Measurements from ENCODE around the gene MRI1.

DNA sequence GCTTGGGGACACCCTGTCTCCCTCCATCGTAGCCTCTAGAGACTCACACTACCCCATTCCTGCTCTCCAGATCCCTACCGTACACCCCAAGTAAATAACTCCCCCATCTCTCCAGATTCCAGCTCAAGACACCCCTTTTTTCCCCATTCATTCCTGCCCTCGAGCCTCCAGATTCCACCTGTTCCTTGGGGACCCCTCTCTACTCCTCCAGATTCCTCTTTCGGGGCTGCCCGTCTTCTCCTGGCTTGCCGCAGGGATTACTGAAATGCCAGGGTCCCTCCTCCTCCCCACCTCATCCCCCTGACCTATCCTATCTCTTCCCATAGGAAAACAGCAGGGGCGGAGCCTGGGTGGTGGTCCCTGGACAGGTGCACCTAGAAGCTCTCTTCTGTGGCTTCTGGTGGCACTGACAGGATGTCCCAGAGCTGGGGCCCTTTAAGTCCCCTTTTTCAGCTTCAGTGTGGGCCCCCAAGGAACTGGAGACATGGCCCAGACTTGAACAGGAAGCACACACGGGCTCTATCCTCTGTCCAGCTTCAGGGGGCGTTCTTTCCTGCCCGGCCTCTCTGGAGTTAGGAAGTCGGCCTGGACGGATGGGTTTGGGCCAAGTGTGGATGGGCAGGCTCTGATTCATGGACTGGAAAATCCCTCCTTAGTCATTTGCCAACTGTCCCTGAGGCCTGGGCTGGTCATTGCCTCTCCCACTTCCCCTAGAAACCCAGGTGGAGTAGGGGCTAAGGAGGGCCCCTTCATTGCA lies 32.2 kb downstream of the MRI1 start:
- TF ChIP-seq CTCF (IDR thresholded peaks at IDR 0.05; ENCODE audit: insufficient read depth, low read length, poor library complexity, severe bottlenecking) (no peak), EZH2phosphoT487 (conservative IDR thresholded peaks at IDR 0.05; ENCODE audit: low read length) (no peak)
